Muscle layer of duodenum (tissue), 2 donors: ENCODE data around the gene TNFRSF11A.

Source experiments
- H3K27ac ChIP-seq: one replicate; pipeline ENCODE4 v1.7.0; 2013; ENCODE audit warnings: mild to moderate bottlenecking, low read length
- H3K27me3 ChIP-seq: one replicate; pipeline ENCODE4 v1.7.0; 2013; ENCODE audit warnings: low read depth, mild to moderate bottlenecking, control low read depth, low read length
- H3K36me3 ChIP-seq, 2 donors: one replicate each; pipeline ENCODE4 v1.7.0; 2013; ENCODE audit warnings: low read length in 2 of 2, control low read depth in 1 of 2, mild to moderate bottlenecking in 1 of 2; ENCODE audit not compliant: insufficient read depth in 2 of 2, control insufficient read depth in 1 of 2
- H3K4me1 ChIP-seq, 2 donors: one replicate each; pipeline ENCODE4 v1.7.0; 2013; ENCODE audit warnings: low read length in 2 of 2, mild to moderate bottlenecking in 2 of 2, control low read depth in 1 of 2, moderate library complexity in 1 of 2; ENCODE audit not compliant: insufficient read depth in 2 of 2, control insufficient read depth in 1 of 2
- H3K4me3 ChIP-seq, 2 donors: one replicate each; pipeline ENCODE4 v1.7.0; 2013; ENCODE audit warnings: low read length in 2 of 2, low read depth in 1 of 2, mild to moderate bottlenecking in 1 of 2
- H3K9me3 ChIP-seq, 2 donors: one replicate each; pipeline ENCODE4 v1.7.0; 2013; ENCODE audit warnings: low read length in 2 of 2, control low read depth in 1 of 2, mild to moderate bottlenecking in 1 of 2; ENCODE audit not compliant: control insufficient read depth in 1 of 2
- donor health status: healthy.

Gene TNFRSF11A

GRCh38 chr18:62402342-62402948 lies 77.3 kb downstream of the TNFRSF11A start:
- no peaks in the 10 kb centered on the region for H3K27me3 ChIP-seq
- H3K4me3 ChIP-seq: no peak overlapping the region
- H3K27ac ChIP-seq: no peak overlapping the region
- no peaks in the 10 kb centered on the region for H3K9me3 ChIP-seq
- H3K36me3 ChIP-seq: no peaks in the 10 kb centered on the region
- no peaks in the 10 kb centered on the region for H3K4me1 ChIP-seq

- no peak overlapping the region for H3K4me3 ChIP-seq
- no peaks in the 10 kb centered on the region for H3K36me3 ChIP-seq
- H3K27ac ChIP-seq: no peak overlapping the region
- H3K9me3 ChIP-seq: no peaks in the 10 kb centered on the region
- no peaks in the 10 kb centered on the region for H3K4me1 ChIP-seq
- H3K27me3 ChIP-seq: no peaks in the 10 kb centered on the region
Observed at GRCh38 chr18:62403120-62403519, 78.0 kb downstream of the TNFRSF11A start.

- H3K36me3 ChIP-seq: no peaks in the 10 kb centered on the region
- H3K4me1 ChIP-seq: no peaks in the 10 kb centered on the region
- H3K9me3 ChIP-seq: no peaks in the 10 kb centered on the region
- H3K27me3 ChIP-seq: no peaks in the 10 kb centered on the region
- H3K27ac ChIP-seq: no peak overlapping the region
- H3K4me3 ChIP-seq: no peak overlapping the region
Observed at GRCh38 chr18:62404881-62405280, 79.8 kb downstream of the TNFRSF11A start.

- no peak overlapping the region for H3K27ac ChIP-seq
- no peaks in the 10 kb centered on the region for H3K4me1 ChIP-seq
- no peaks in the 10 kb centered on the region for H3K9me3 ChIP-seq
- H3K27me3 ChIP-seq: no peaks in the 10 kb centered on the region
- H3K36me3 ChIP-seq: no peaks in the 10 kb centered on the region
- H3K4me3 ChIP-seq: no peak overlapping the region
Observed at GRCh38 chr18:62407660-62408059, 82.5 kb downstream of the TNFRSF11A start.

GRCh38 chr18:62409821-62410220 lies 84.7 kb downstream of the TNFRSF11A start:
- Histone ChIP-seq H3K4me1 (no peaks in the 10 kb centered on the region), H3K36me3 (no peaks in the 10 kb centered on the region), H3K4me3 (no peak overlapping the region), H3K27me3 (no peaks in the 10 kb centered on the region), H3K9me3 (no peaks in the 10 kb centered on the region), H3K27ac (no peak overlapping the region)

GRCh38 chr18:62412231-62412979 lies 87.3 kb downstream of the TNFRSF11A start:
- Histone ChIP-seq H3K9me3 (no peaks in the 10 kb centered on the region), H3K4me1 (no peaks in the 10 kb centered on the region), H3K27me3 (no peaks in the 10 kb centered on the region), H3K36me3 (no peaks in the 10 kb centered on the region), H3K4me3 (no peak overlapping the region), H3K27ac (no peak overlapping the region)

GRCh38 chr18:62413206-62413605 lies 88.1 kb downstream of the TNFRSF11A start:
- Histone ChIP-seq H3K36me3 (no peaks in the 10 kb centered on the region), H3K4me1 (no peaks in the 10 kb centered on the region), H3K27me3 (no peaks in the 10 kb centered on the region), H3K4me3 (no peak overlapping the region), H3K27ac (no peak overlapping the region), H3K9me3 (no peaks in the 10 kb centered on the region)

GRCh38 chr18:62418258-62418657 lies 93.1 kb downstream of the TNFRSF11A start:
- Histone ChIP-seq H3K9me3 (no peaks in the 10 kb centered on the region), H3K4me1 (peaks cover 0 to 10% of the 10 kb centered on the region in 2 donors), H3K36me3 (no peaks in the 10 kb centered on the region), H3K27ac (no peak overlapping the region), H3K27me3 (no peaks in the 10 kb centered on the region), H3K4me3 (no peak overlapping the region)

- H3K27me3 ChIP-seq: no peaks in the 10 kb centered on the region
- peak overlapping the region in 1 of 2 donors; percentile 22 for H3K4me3 ChIP-seq
- no peaks in the 10 kb centered on the region for H3K9me3 ChIP-seq
- H3K27ac ChIP-seq: peak overlapping the region; percentile 68
- H3K4me1 ChIP-seq: peaks cover 0 to 10% of the 10 kb centered on the region in 2 donors
- H3K36me3 ChIP-seq: no peaks in the 10 kb centered on the region
Observed at GRCh38 chr18:62420151-62420512, 95.0 kb downstream of the TNFRSF11A start.

- Histone ChIP-seq H3K4me3 (peak overlapping the region in 1 of 2 donors; percentile 22), H3K27me3 (no peaks in the 10 kb centered on the region), H3K4me1 (peaks cover 0 to 10% of the 10 kb centered on the region in 2 donors), H3K9me3 (no peaks in the 10 kb centered on the region), H3K27ac (peak overlapping the region; percentile 68), H3K36me3 (no peaks in the 10 kb centered on the region)
Observed at GRCh38 chr18:62420513-62421209, 95.6 kb downstream of the TNFRSF11A start.

GRCh38 chr18:62425465-62426190 lies 100.5 kb downstream of the TNFRSF11A start:
- H3K27ac ChIP-seq: peak overlapping the region; percentile 81
- peaks cover 0 to 8% of the 10 kb centered on the region in 2 donors for H3K4me1 ChIP-seq
- H3K27me3 ChIP-seq: no peaks in the 10 kb centered on the region
- peak overlapping the region; percentile 44 to 47 for H3K4me3 ChIP-seq
- no peaks in the 10 kb centered on the region for H3K9me3 ChIP-seq
- H3K36me3 ChIP-seq: no peaks in the 10 kb centered on the region
